Measurements from ENCODE around the gene MRPS7. TPM values are rescaled to one million over a fixed set of nuclear protein-coding genes. Genes with fewer than 3 reads are reported as not detected.

The MRPS7 gene
- total and polyA plus RNA-seq, 9 of the 15 experiments (the other 6 are each of a cell fraction or from before 2014, with no cell fraction given) = 107 to 244 (median 132) TPM

DNA sequence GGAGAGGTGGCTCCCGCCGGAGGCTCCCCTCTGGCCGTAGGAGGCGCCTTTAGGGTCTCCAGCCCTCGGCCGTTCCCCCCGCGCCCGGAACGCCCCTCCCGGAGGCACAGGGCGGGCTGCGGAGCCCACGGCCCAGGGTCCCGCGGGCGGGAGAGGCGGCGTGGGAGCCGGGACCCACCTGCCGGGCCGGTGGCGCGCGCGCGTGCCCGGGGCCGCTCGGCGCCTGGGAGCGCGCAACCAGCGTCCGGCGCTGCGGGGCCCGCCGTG is 9.2 kb downstream of the MRPS7 start, which contains the start of gene MIF4GD (continued):
- TF ChIP-seq FUS (optimal IDR thresholded peaks at IDR 0.05; ENCODE audit: low read depth, low read length) = no peak
- no peak for TF ChIP-seq YBX1 (IDR thresholded peaks at IDR 0.05)
- no peak for TF ChIP-seq RNF2 (IDR thresholded peaks at IDR 0.05)
- no peak for TF ChIP-seq CCAR2 (IDR thresholded peaks at IDR 0.05; ENCODE audit: low read depth, low read length)
- no peak for TF ChIP-seq ELF2 (CRISPR knock-in tag; IDR thresholded peaks at IDR 0.05)
- TF ChIP-seq CBFA2T3 (IDR thresholded peaks at IDR 0.05) = no peak
- TF ChIP-seq POLR2AphosphoS2 (IDR thresholded peaks at IDR 0.05; ENCODE audit: low read length) = no peak
- no peak for TF ChIP-seq HCFC1 (IDR thresholded peaks at IDR 0.05; ENCODE audit: low read depth, low read length)
- no peak for TF ChIP-seq CBX8 (IDR thresholded peaks at IDR 0.05; ENCODE audit: borderline replicate concordance, extremely low read depth, low read depth, low read length, poor library complexity, severe bottlenecking)
- no peak for TF ChIP-seq NCOR1 (IDR thresholded peaks at IDR 0.05)
- TF ChIP-seq PRPF4 (IDR thresholded peaks at IDR 0.05; ENCODE audit: insufficient read depth, low read depth, low read length, poor library complexity, severe bottlenecking) = no peak
- TF ChIP-seq BRCA1 (IDR thresholded peaks at IDR 0.05) = no peak
- TF ChIP-seq BRCA1 (CRISPR knock-in tag; IDR thresholded peaks at IDR 0.05) = no peak
- no peak for TF ChIP-seq KLF1 (tag; IDR thresholded peaks at IDR 0.05)
- TF ChIP-seq, protein P1, sequence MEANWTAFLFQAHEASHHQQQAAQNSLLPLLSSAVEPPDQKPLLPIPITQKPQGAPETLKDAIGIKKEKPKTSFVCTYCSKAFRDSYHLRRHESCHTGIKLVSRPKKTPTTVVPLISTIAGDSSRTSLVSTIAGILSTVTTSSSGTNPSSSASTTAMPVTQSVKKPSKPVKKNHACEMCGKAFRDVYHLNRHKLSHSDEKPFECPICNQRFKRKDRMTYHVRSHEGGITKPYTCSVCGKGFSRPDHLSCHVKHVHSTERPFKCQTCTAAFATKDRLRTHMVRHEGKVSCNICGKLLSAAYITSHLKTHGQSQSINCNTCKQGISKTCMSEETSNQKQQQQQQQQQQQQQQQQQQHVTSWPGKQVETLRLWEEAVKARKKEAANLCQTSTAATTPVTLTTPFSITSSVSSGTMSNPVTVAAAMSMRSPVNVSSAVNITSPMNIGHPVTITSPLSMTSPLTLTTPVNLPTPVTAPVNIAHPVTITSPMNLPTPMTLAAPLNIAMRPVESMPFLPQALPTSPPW (CRISPR knock-in tag; IDR thresholded peaks at IDR 0.05) = peak; percentile 75; the same call in 1 of the 2 replicates
- TF ChIP-seq, protein P2, sequence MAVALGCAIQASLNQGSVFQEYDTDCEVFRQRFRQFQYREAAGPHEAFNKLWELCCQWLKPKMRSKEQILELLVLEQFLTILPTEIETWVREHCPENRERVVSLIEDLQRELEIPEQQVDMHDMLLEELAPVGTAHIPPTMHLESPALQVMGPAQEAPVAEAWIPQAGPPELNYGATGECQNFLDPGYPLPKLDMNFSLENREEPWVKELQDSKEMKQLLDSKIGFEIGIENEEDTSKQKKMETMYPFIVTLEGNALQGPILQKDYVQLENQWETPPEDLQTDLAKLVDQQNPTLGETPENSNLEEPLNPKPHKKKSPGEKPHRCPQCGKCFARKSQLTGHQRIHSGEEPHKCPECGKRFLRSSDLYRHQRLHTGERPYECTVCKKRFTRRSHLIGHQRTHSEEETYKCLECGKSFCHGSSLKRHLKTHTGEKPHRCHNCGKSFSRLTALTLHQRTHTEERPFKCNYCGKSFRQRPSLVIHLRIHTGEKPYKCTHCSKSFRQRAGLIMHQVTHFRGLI (CRISPR knock-in tag; IDR thresholded peaks at IDR 0.05) = no peak
- TF ChIP-seq RFX7 (CRISPR knock-in tag; IDR thresholded peaks at IDR 0.05) = no peak
- TF ChIP-seq ZC3H4 (CRISPR knock-in tag; IDR thresholded peaks at IDR 0.05; ENCODE audit: borderline replicate concordance) = no peak
- TF ChIP-seq ZFX (CRISPR knock-in tag; IDR thresholded peaks at IDR 0.05) = peak; percentile 66; the same call in 1 of the 2 replicates
- no peak for TF ChIP-seq ARID2 (IDR thresholded peaks at IDR 0.05)
- TF ChIP-seq SRSF7 (optimal IDR thresholded peaks at IDR 0.05; ENCODE audit: low read depth, low read length) = no peak
- TF ChIP-seq, protein P3, sequence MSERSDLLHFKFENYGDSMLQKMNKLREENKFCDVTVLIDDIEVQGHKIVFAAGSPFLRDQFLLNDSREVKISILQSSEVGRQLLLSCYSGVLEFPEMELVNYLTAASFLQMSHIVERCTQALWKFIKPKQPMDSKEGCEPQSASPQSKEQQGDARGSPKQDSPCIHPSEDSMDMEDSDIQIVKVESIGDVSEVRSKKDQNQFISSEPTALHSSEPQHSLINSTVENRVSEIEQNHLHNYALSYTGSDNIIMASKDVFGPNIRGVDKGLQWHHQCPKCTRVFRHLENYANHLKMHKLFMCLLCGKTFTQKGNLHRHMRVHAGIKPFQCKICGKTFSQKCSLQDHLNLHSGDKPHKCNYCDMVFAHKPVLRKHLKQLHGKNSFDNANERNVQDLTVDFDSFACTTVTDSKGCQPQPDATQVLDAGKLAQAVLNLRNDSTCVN (CRISPR knock-in tag; IDR thresholded peaks at IDR 0.05) = no peak
- no peak; a peak in 1 of 4 replicates for TF ChIP-seq NONO (IDR thresholded peaks at IDR 0.05; ENCODE audit: low read depth in 2 of 2, low read length in 1 of 2)
- TF ChIP-seq MAFK (IDR thresholded peaks at IDR 0.05; ENCODE audit: low read length) = no peak
- TF ChIP-seq, protein P4, sequence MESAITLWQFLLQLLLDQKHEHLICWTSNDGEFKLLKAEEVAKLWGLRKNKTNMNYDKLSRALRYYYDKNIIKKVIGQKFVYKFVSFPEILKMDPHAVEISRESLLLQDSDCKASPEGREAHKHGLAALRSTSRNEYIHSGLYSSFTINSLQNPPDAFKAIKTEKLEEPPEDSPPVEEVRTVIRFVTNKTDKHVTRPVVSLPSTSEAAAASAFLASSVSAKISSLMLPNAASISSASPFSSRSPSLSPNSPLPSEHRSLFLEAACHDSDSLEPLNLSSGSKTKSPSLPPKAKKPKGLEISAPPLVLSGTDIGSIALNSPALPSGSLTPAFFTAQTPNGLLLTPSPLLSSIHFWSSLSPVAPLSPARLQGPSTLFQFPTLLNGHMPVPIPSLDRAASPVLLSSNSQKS (CRISPR knock-in tag; IDR thresholded peaks at IDR 0.05) = no peak
- TF ChIP-seq POLR2AphosphoS5 (IDR thresholded peaks at IDR 0.05; ENCODE audit: control insufficient read depth, insufficient read depth, low read depth, low read length) = no peak

Data from K562 (cell line).